CD4-positive, alpha-beta T cell (primary cell): Measurements from ENCODE around the gene USPL1. TPM values are rescaled to one million over a fixed set of nuclear protein-coding genes. Genes with fewer than 3 reads are reported as not detected.

ENCODE experiments used
- ATAC-seq: fragments of 200-7000 bp; cut with Tn5 transposase; one replicate; pipeline ENCODE4 v1.10.0; 2022; ENCODE audit warnings: mild to moderate bottlenecking; ENCODE audit not compliant: poor library complexity
- CTCF ChIA-PET: fragments of 350-600 bp; sonication (Branson Sonifier 250); formaldehyde crosslinking; loops from one replicate; lab custom pipeline; 2021; ENCODE audit warnings: antibody characterized with exemption, inconsistent platforms; lab: Charles Lee
- POLR2A ChIA-PET: fragments of 350-600 bp; sonication (Branson Sonifier 250); formaldehyde crosslinking; loops from one replicate; lab custom pipeline; 2021; ENCODE audit warnings: antibody characterized with exemption, inconsistent platforms; lab: Charles Lee
- DNase-seq, 14 experiments: peaks; one replicate each; pipeline ENCODE4 v3.0.0-alpha.2; 2013 to 2020; ENCODE audit warnings: mixed read lengths in 2 of 14
- H3K27ac ChIP-seq, 2 donors: one replicate each; pipeline versions ENCODE4 v1.5.1 to v1.7.0; 2013; ENCODE audit warnings: low read length in 2 of 2, low read depth in 1 of 2, mild to moderate bottlenecking in 1 of 2
- H3K27me3 ChIP-seq, 2 experiments: 1 replicate in 1 of 2; 2 replicates in 1 of 2; pipeline versions ENCODE4 v1.6.1 to v1.7.0; 2013; ENCODE audit warnings: low read length in 2 of 2, control low read depth in 1 of 2, mild to moderate bottlenecking in 1 of 2, moderate library complexity in 1 of 2; ENCODE audit not compliant: insufficient read depth in 2 of 2, control insufficient read depth in 1 of 2
- H3K36me3 ChIP-seq: one replicate; pipeline ENCODE4 v1.6.1; 2013; ENCODE audit warnings: low read length, control low read depth; ENCODE audit not compliant: insufficient read depth
- H3K4me1 ChIP-seq: one replicate; pipeline ENCODE4 v1.6.1; 2013; ENCODE audit warnings: low read length, control low read depth; ENCODE audit not compliant: insufficient read depth
- H3K4me3 ChIP-seq: one replicate; pipeline ENCODE4 v1.5.1; 2013; ENCODE audit warnings: mild to moderate bottlenecking, low read length, moderate library complexity
- H3K9me3 ChIP-seq, 2 experiments: 1 replicate in 1 of 2; 2 replicates in 1 of 2; pipeline versions ENCODE4 v1.6.1 to v1.7.0; 2013; ENCODE audit warnings: low read length in 2 of 2, mild to moderate bottlenecking in 2 of 2, control low read depth in 1 of 2, moderate library complexity in 1 of 2; ENCODE audit not compliant: control insufficient read depth in 1 of 2, insufficient read depth in 1 of 2
- H3K27ac Mint-ChIP-seq: one replicate; pipeline ENCODE4 v1.8.0; 2020; ENCODE audit warnings: mixed read lengths
- H3K27me3 Mint-ChIP-seq: one replicate; pipeline ENCODE4 v1.8.0; 2021; ENCODE audit warnings: mixed read lengths
- H3K36me3 Mint-ChIP-seq: one replicate; pipeline ENCODE4 v1.8.0; 2021; ENCODE audit warnings: low read depth, mixed read lengths
- H3K4me1 Mint-ChIP-seq: one replicate; pipeline ENCODE4 v1.8.0; 2021; ENCODE audit warnings: low read depth, mixed read lengths
- H3K4me3 Mint-ChIP-seq: one replicate; pipeline ENCODE4 v1.8.0; 2020; ENCODE audit warnings: mild to moderate bottlenecking, mixed read lengths
- H3K9me3 Mint-ChIP-seq: one replicate; pipeline ENCODE4 v1.8.0; 2020; ENCODE audit warnings: mixed read lengths
- CTCF ChIP-seq: fragments of 200-600 bp; IDR thresholded peaks from one replicate; pipeline ENCODE4 v1.8.0; 2022; ENCODE audit warnings: antibody characterized with exemption, mild to moderate bottlenecking
- intact Hi-C, 2 experiments: fragments of 100-400 bp; cut with DNase I in 1 of 2; cut with micrococcal nuclease in 1 of 2; formaldehyde crosslinking; loops; one replicate each; pipeline versions ENCODE4 v1.15.1 to v1.9.0; 2023 to 2025; cut with DNase I, micrococcal nuclease
- total RNA-seq, 174 experiments: library from RNA in 2 of 174; stranded (reverse) in 2 of 174; gene quantifications; one replicate each; pipeline ENCODE4 v1.2.3 and lab custom pipeline; 2021 to 2026

The USPL1 gene
- total RNA-seq, 2 experiments from 2014 or later: 41.2 to 42.0 TPM

DNA sequence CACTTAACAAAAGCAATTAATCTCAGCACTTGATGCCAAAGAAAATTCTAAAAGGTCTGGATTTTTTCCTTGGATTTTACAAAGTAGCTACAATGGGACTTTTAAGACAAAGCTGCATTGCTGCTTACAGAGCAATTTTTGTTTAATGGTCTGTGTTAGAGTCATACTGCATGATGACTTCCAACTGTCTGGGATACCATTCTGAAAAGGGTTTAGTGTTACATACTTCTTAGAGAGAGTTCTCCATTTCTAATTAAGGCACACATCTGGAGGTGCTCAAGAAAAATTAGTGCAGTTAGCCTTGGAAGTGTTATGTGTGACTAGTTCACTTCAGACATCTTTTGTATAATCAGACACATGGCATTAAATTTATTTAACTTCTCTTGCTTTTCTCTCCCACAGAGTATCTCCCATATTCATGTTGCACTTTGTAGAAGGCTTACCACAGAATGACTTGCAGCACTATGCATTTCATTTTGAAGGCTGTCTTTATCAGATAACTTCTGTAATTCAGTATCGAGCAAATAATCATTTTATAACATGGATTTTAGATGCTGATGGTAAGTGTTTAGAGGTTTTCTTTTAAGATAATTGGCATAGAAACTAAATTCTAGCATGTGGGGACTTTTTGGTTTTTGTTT is 35.1 kb downstream of the USPL1 start:
- H3K4me3 ChIP-seq: no peak overlapping the region
- Mint-ChIP-seq H3K4me1 (peaks cover 62% of the 10 kb centered on the region), H3K27ac (peak overlapping the region; percentile 78), H3K36me3 (peaks cover 95% of the 10 kb centered on the region), H3K27me3 (no peaks in the 10 kb centered on the region), H3K4me3 (no peak overlapping the region), H3K9me3 (no peaks in the 10 kb centered on the region)
- no peaks in the 10 kb centered on the region for H3K27me3 ChIP-seq
- no peak for DNase-seq
- TF ChIP-seq CTCF: no peak
- H3K9me3 ChIP-seq: no peaks in the 10 kb centered on the region
- no peak overlapping the region for H3K27ac ChIP-seq
- no peak for ATAC-seq
- POLR2A ChIA-PET: no interaction called here
- CTCF ChIA-PET: no interaction called here
- H3K4me1 ChIP-seq: peaks cover 5% of the 10 kb centered on the region
- peaks cover 64% of the 10 kb centered on the region for H3K36me3 ChIP-seq
- intact Hi-C loops: no loop called here

DNA sequence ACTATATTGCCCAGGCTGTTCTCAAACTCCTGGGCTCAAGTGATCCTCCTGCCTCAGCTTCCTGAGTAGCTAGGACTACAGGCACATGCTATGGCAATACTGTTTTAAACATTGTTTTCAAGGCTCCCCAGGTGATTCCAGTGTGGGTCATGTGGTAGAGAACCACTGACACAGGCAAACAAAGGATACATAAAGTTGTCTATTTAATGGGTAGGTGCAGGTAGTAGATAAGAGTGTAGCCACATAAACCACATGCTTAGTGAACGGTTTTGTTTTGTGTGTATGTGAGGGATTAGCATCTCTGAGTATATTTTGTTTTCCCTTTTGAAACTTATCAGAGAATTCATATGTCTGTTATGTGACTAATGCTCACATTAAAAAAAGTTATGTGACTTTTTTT is 36.7 kb downstream of the USPL1 start:
- Mint-ChIP-seq H3K27ac (peak overlapping the region; percentile 78), H3K4me3 (peak overlapping the region; percentile 36), H3K9me3 (no peaks in the 10 kb centered on the region), H3K4me1 (peaks cover 53% of the 10 kb centered on the region), H3K27me3 (no peaks in the 10 kb centered on the region), H3K36me3 (peaks cover 96% of the 10 kb centered on the region)
- intact Hi-C loops: loop anchor here in 1 of 2 experiments (2.0 kb wide), 1 partner anchor 38 kb away; the partner anchor contains the start of gene USPL1
- TF ChIP-seq CTCF: no peak
- peak in 4 of 14 experiments; percentile 7 to 66 (median 54) for DNase-seq
- ChIA-PET POLR2A (no interaction called here), CTCF (interaction anchor here (0.9 kb wide), 1 partner anchor 10 kb away, joined by 3 read pairs; no protein-coding TSS in a partner anchor)
- no peaks in the 10 kb centered on the region for H3K27me3 ChIP-seq
- no peaks in the 10 kb centered on the region for H3K9me3 ChIP-seq
- H3K4me1 ChIP-seq: peaks cover 5% of the 10 kb centered on the region
- ATAC-seq: peak; percentile 79
- no peak overlapping the region for H3K4me3 ChIP-seq
- H3K36me3 ChIP-seq: peaks cover 68% of the 10 kb centered on the region
- no peak overlapping the region for H3K27ac ChIP-seq

GRCh38 chr13:30656178-30656577 is 38.5 kb downstream of the USPL1 start:
- Histone ChIP-seq H3K27ac (no peak overlapping the region), H3K27me3 (no peaks in the 10 kb centered on the region), H3K36me3 (peaks cover 63% of the 10 kb centered on the region), H3K4me3 (no peak overlapping the region), H3K9me3 (no peaks in the 10 kb centered on the region), H3K4me1 (peaks cover 5% of the 10 kb centered on the region)
- Mint-ChIP-seq H3K27ac (no peak overlapping the region), H3K27me3 (no peaks in the 10 kb centered on the region), H3K36me3 (peaks cover 83% of the 10 kb centered on the region), H3K4me1 (peaks cover 44% of the 10 kb centered on the region), H3K9me3 (no peaks in the 10 kb centered on the region), H3K4me3 (no peak overlapping the region)
- ATAC-seq: no peak
- intact Hi-C loops: no loop called here
- no peak for DNase-seq
- CTCF ChIA-PET: no interaction called here
- POLR2A ChIA-PET: no interaction called here
- no peak for TF ChIP-seq CTCF
